ENCODE measurements around the gene ADRB2.

ADRB2 gene

GRCh38 chr5:148831590-148832565 lies 5.5 kb downstream of the ADRB2 start:
- Histone ChIP-seq H3K4me3 (ENCODE audit: extremely low read depth, insufficient read depth, low read length, poor library complexity, severe bottlenecking) (no peak overlapping the region), H3K4me1 (ENCODE audit: control insufficient read depth, insufficient read depth, low read length, poor library complexity, severe bottlenecking) (peaks cover 22% of the 10 kb centered on the region), H3K27ac (ENCODE audit: low read depth, low read length, severe bottlenecking) (no peak overlapping the region), H3K9me3 (ENCODE audit: control insufficient read depth, low read length) (no peaks in the 10 kb centered on the region), H3K36me3 (ENCODE audit: control insufficient read depth, insufficient read depth, low read length) (no peaks in the 10 kb centered on the region)
- 88 to 93% methylated on average over 4 of the region's 8 CpGs for WGBS, 2 experiments (ENCODE audit: insufficient coverage in 2 of 2)

- no peak overlapping the region for H3K4me3 ChIP-seq (ENCODE audit: extremely low read depth, insufficient read depth, low read length, poor library complexity, severe bottlenecking)
- 50 to 68% methylated on average over 2 of the region's 2 CpGs for WGBS, 2 experiments (ENCODE audit: insufficient coverage in 2 of 2)
- H3K4me1 ChIP-seq (ENCODE audit: control insufficient read depth, insufficient read depth, low read length, poor library complexity, severe bottlenecking): peaks cover 17% of the 10 kb centered on the region
- H3K9me3 ChIP-seq (ENCODE audit: control insufficient read depth, low read length): no peaks in the 10 kb centered on the region
- peak overlapping the region; percentile 7 for H3K27ac ChIP-seq (ENCODE audit: low read depth, low read length, severe bottlenecking)
- no peaks in the 10 kb centered on the region for H3K36me3 ChIP-seq (ENCODE audit: control insufficient read depth, insufficient read depth, low read length)
Observed at GRCh38 chr5:148833122-148833521, 6.7 kb downstream of the ADRB2 start.

- Histone ChIP-seq H3K27ac (ENCODE audit: low read depth, low read length, severe bottlenecking) (no peak overlapping the region), H3K36me3 (ENCODE audit: control insufficient read depth, insufficient read depth, low read length) (no peaks in the 10 kb centered on the region), H3K9me3 (ENCODE audit: control insufficient read depth, low read length) (no peaks in the 10 kb centered on the region), H3K4me3 (ENCODE audit: extremely low read depth, insufficient read depth, low read length, poor library complexity, severe bottlenecking) (no peak overlapping the region), H3K4me1 (ENCODE audit: control insufficient read depth, insufficient read depth, low read length, poor library complexity, severe bottlenecking) (peaks cover 10% of the 10 kb centered on the region)
- 60 to 86% methylated on average over 1 of the region's 2 CpGs for WGBS, 2 experiments (ENCODE audit: insufficient coverage in 2 of 2)
Observed at GRCh38 chr5:148833925-148834324, 7.5 kb downstream of the ADRB2 start.

GRCh38 chr5:148834689-148835088 lies 8.3 kb downstream of the ADRB2 start:
- Histone ChIP-seq H3K27ac (ENCODE audit: low read depth, low read length, severe bottlenecking) (no peak overlapping the region), H3K4me1 (ENCODE audit: control insufficient read depth, insufficient read depth, low read length, poor library complexity, severe bottlenecking) (peaks cover 4% of the 10 kb centered on the region), H3K4me3 (ENCODE audit: extremely low read depth, insufficient read depth, low read length, poor library complexity, severe bottlenecking) (no peak overlapping the region), H3K9me3 (ENCODE audit: control insufficient read depth, low read length) (no peaks in the 10 kb centered on the region), H3K36me3 (ENCODE audit: control insufficient read depth, insufficient read depth, low read length) (no peaks in the 10 kb centered on the region)
- WGBS, 2 experiments (ENCODE audit: insufficient coverage in 2 of 2): 93 to 96% methylated on average over 3 to 4 of the region's 4 CpGs

GRCh38 chr5:148836272-148837250 lies 10.2 kb downstream of the ADRB2 start:
- no peaks in the 10 kb centered on the region for H3K9me3 ChIP-seq (ENCODE audit: control insufficient read depth, low read length)
- no peak overlapping the region for H3K27ac ChIP-seq (ENCODE audit: low read depth, low read length, severe bottlenecking)
- WGBS, 2 experiments (ENCODE audit: insufficient coverage in 2 of 2): 71 to 88% methylated on average over 2 to 4 of the region's 11 CpGs
- no peaks in the 10 kb centered on the region for H3K36me3 ChIP-seq (ENCODE audit: control insufficient read depth, insufficient read depth, low read length)
- H3K4me1 ChIP-seq (ENCODE audit: control insufficient read depth, insufficient read depth, low read length, poor library complexity, severe bottlenecking): peaks cover 10% of the 10 kb centered on the region
- H3K4me3 ChIP-seq (ENCODE audit: extremely low read depth, insufficient read depth, low read length, poor library complexity, severe bottlenecking): no peak overlapping the region

GRCh38 chr5:148837383-148837782 lies 11.0 kb downstream of the ADRB2 start:
- Histone ChIP-seq H3K4me3 (ENCODE audit: extremely low read depth, insufficient read depth, low read length, poor library complexity, severe bottlenecking) (no peak overlapping the region), H3K4me1 (ENCODE audit: control insufficient read depth, insufficient read depth, low read length, poor library complexity, severe bottlenecking) (peaks cover 12% of the 10 kb centered on the region), H3K36me3 (ENCODE audit: control insufficient read depth, insufficient read depth, low read length) (no peaks in the 10 kb centered on the region), H3K27ac (ENCODE audit: low read depth, low read length, severe bottlenecking) (no peak overlapping the region), H3K9me3 (ENCODE audit: control insufficient read depth, low read length) (no peaks in the 10 kb centered on the region)
- WGBS, 2 experiments (ENCODE audit: insufficient coverage in 2 of 2): 94 to 96% methylated on average over 3 of the region's 3 CpGs

GRCh38 chr5:148838357-148838756 lies 11.9 kb downstream of the ADRB2 start:
- Histone ChIP-seq H3K4me3 (ENCODE audit: extremely low read depth, insufficient read depth, low read length, poor library complexity, severe bottlenecking) (no peak overlapping the region), H3K36me3 (ENCODE audit: control insufficient read depth, insufficient read depth, low read length) (no peaks in the 10 kb centered on the region), H3K4me1 (ENCODE audit: control insufficient read depth, insufficient read depth, low read length, poor library complexity, severe bottlenecking) (peaks cover 18% of the 10 kb centered on the region), H3K9me3 (ENCODE audit: control insufficient read depth, low read length) (no peaks in the 10 kb centered on the region), H3K27ac (ENCODE audit: low read depth, low read length, severe bottlenecking) (no peak overlapping the region)
- WGBS, 2 experiments (ENCODE audit: insufficient coverage in 2 of 2): 100% methylated on average over 1 of the region's 1 CpG; no CpG with 5 or more reads in 1 of the 2 experiments

GRCh38 chr5:148839960-148840359 lies 13.5 kb downstream of the ADRB2 start:
- H3K4me1 ChIP-seq (ENCODE audit: control insufficient read depth, insufficient read depth, low read length, poor library complexity, severe bottlenecking): peaks cover 26% of the 10 kb centered on the region
- WGBS, 2 experiments (ENCODE audit: insufficient coverage in 2 of 2): 95 to 98% methylated on average over 3 to 4 of the region's 4 CpGs

GRCh38 chr5:148840531-148840930 lies 14.1 kb downstream of the ADRB2 start:
- Histone ChIP-seq H3K4me3 (ENCODE audit: extremely low read depth, insufficient read depth, low read length, poor library complexity, severe bottlenecking) (no peak overlapping the region), H3K9me3 (ENCODE audit: control insufficient read depth, low read length) (no peaks in the 10 kb centered on the region), H3K4me1 (ENCODE audit: control insufficient read depth, insufficient read depth, low read length, poor library complexity, severe bottlenecking) (peaks cover 26% of the 10 kb centered on the region), H3K27ac (ENCODE audit: low read depth, low read length, severe bottlenecking) (no peak overlapping the region), H3K36me3 (ENCODE audit: control insufficient read depth, insufficient read depth, low read length) (no peaks in the 10 kb centered on the region)
- no CpG with 5 or more reads among the region's 1 CpG for WGBS, 2 experiments (ENCODE audit: insufficient coverage in 2 of 2)

More at GRCh38 chr5:148839960-148840359, 13.5 kb downstream of the ADRB2 start:
- no peak overlapping the region for H3K27ac ChIP-seq (ENCODE audit: low read depth, low read length, severe bottlenecking)
- H3K4me3 ChIP-seq (ENCODE audit: extremely low read depth, insufficient read depth, low read length, poor library complexity, severe bottlenecking): no peak overlapping the region
- no peaks in the 10 kb centered on the region for H3K36me3 ChIP-seq (ENCODE audit: control insufficient read depth, insufficient read depth, low read length)
- no peaks in the 10 kb centered on the region for H3K9me3 ChIP-seq (ENCODE audit: control insufficient read depth, low read length)

- H3K27ac ChIP-seq (ENCODE audit: low read depth, low read length, severe bottlenecking): no peak overlapping the region
- no peaks in the 10 kb centered on the region for H3K9me3 ChIP-seq (ENCODE audit: control insufficient read depth, low read length)
- 0 to 50% methylated on average over 1 to 2 of the region's 3 CpGs for WGBS, 2 experiments (ENCODE audit: insufficient coverage in 2 of 2)
- no peaks in the 10 kb centered on the region for H3K36me3 ChIP-seq (ENCODE audit: control insufficient read depth, insufficient read depth, low read length)
- no peak overlapping the region for H3K4me3 ChIP-seq (ENCODE audit: extremely low read depth, insufficient read depth, low read length, poor library complexity, severe bottlenecking)
- H3K4me1 ChIP-seq (ENCODE audit: control insufficient read depth, insufficient read depth, low read length, poor library complexity, severe bottlenecking): peaks cover 26% of the 10 kb centered on the region
Observed at GRCh38 chr5:148841519-148841918, 15.1 kb downstream of the ADRB2 start.

Data from mesodermal cell (in vitro differentiated cells).